ENCODE measurements around the gene CLBA1.
"Not testable (repeated sequence)": the region's sequence is repeated elsewhere in the genome, so short reads cannot be mapped to it uniquely, and the experiment has no call there.

Gene CLBA1

GRCh38 chr14:105033412-105033900, 47.9 kb downstream of the CLBA1 start:
- DNase-seq; intact Hi-C loops (cut with DNase I): not testable (repeated sequence)

DNA sequence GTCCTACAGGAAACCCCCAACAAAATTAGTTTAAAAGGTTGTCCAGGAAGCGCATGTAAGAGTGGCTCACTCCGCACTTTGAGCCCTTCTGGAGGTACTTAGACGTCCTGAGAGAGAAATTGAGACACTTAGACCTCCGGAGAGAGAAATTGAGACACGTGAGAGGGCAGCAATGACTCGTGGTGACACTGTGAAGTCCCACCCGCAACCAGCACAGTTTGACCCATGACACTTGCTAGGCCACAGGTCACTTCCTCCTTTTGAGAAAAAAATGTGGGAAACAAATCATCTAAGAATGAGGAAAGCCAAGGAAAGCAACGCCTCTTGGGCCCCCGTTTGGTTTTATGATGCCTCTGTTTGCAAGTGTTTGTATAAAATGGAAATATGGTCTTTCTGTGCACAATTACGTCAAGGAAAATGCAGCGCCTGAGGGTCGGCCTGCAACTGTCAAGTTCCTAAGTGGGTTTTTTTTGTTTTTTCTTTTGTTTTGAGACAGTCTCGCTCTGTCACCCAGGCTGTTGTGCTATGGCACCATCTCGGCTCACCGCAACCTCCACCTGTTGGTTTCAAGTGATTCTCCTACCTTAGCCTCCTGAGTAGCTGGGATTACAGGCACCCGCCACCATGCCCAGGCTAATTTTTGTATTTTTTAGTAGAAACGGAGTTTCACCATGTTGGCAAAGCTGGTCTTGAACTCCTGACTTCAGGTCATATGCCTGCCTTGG, 48.9 kb downstream of the CLBA1 start:
- peak in 2 of 10 donors; percentile 31 to 52 for DNase-seq
- intact Hi-C loops (cut with DNase I): no loop called here

DNA sequence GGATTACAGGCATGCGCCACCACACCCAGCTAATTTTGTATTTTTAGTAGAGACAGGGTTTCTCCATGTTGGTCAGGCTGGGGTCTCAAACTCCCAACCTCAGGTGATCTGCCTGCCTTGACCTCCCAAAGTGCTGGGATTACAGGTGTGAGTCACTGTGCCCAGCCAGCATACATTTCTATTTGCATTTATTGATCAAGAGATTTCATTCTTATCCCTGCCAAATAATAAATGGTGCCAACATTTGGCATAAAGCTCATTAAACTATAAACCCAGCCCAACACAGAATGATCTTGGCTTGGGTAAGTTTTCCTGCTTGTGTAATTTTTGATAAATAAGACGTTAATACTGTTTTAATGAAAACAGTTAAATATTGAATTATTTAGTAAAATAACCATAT, 50.0 kb downstream of the CLBA1 start:
- DNase-seq; intact Hi-C loops (cut with DNase I): not testable (repeated sequence)

DNA sequence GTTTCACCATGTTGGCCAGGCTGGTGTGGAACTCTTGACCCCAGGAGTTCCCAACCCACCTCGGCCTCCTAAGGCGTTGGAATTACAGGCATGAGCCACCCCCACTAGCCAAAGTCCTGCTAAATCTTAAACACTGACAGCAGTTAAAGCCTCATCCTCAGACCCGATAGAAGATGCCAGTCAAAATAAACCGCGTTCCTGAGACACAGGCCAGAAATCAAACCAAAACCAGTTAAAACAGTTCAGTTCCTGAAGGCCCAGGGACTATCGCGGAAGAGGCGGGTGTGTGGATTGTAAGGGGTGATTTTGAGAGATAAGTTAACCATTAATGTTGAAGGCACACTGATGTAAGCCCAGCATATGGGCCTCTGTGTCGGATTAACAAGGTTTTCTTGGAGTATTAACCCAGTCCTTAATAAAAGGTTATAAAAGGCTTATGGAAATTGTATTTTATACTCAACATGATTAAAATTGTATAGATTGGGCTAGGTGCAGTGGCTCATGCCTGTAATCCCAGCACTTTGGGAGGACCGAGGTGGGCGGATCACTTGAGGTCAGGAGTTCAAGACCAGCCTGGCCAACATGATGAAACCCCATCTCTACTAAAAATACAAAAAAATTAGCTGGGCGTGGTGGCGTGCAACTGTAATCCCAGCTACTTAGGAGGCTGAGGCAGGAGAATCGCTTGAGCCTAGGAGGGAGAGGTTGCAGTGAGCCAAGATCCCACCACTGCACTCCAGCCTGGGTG, 54.0 kb downstream of the CLBA1 start:
- intact Hi-C loops (cut with DNase I): loop anchor here (10.0 kb wide), 1 partner anchor 145 kb away; no protein-coding TSS in a partner anchor
- DNase-seq: peak in 1 of 10 donors; percentile 32

GRCh38 chr14:105041841-105042765, 56.5 kb downstream of the CLBA1 start:
- peak in 2 of 10 donors; percentile 60 to 66 for DNase-seq
- intact Hi-C loops (cut with DNase I): loop anchor here (10.0 kb wide), 1 partner anchor 147 kb away; no protein-coding TSS in a partner anchor

GRCh38 chr14:105042813-105043212, 57.2 kb downstream of the CLBA1 start:
- intact Hi-C loops (cut with DNase I): loop anchor here (10.0 kb wide), 1 partner anchor 148 kb away; no protein-coding TSS in a partner anchor
- DNase-seq: peak in 2 of 10 donors; percentile 39 to 60

GRCh38 chr14:105043641-105044040, 58.1 kb downstream of the CLBA1 start:
- intact Hi-C loops (cut with DNase I): loop anchor here (2.0 to 10.0 kb wide), 2 partner anchors 23 to 149 kb away; partner anchors contain the start of gene CDCA4
- peak in 1 of 10 donors; percentile 35 for DNase-seq

Measured in posterior cingulate gyrus (tissue), 11 donors.